ENCODE measurements around the gene TMEM80.
A peak's percentile ranks its signal among the peaks of the same experiment; 100 is the strongest.
"Not testable (repeated sequence)": the region's sequence is repeated elsewhere in the genome, so short reads cannot be mapped to it uniquely, and the experiment has no call there.

The TMEM80 gene

DNA sequence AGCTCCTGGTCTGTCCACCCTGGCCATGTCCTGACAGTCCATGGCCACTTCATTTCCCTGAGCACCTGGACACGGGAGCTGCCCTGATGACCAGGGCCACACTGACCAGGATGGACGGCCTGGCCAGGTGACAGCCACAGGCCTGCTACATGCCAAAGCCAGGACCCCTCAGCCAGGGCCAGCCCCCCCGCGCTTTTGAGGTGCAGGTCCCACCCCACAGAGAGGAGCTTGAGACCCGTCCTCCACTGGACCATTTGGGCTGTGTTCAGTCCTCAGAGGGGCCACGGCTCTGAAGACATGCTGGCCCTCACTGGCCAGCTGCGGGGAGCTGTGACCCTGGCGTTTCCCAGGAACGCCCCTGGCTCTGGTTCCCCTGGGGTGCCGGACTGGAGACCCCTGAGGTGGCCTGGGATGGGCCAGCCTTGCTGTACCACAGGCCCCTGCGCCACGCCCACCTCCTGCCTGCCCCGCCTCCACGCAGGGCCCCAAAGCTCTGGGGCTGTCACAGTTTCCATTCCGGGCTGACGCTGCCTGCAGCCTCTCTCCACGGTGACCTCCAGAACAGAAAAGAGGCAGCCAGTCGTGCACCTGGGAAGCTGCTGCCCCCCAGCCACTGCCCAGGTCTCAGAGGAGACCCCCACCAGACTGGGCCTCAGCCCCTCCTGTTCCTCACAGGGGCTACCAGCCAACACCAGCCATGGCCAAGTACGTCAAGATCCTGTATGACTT, 28.6 kb downstream of the TMEM80 start:
- peak overlapping the region; percentile 74 for H3K4me3 Mint-ChIP-seq
- DNase-seq (no peak), ATAC-seq (replicated peaks) (no peak)
- peaks cover 14 to 22% of the 10 kb centered on the region in 2 donors for H3K27me3 Mint-ChIP-seq
- no peak overlapping the region for H3K27ac Mint-ChIP-seq
- H3K9me3 Mint-ChIP-seq, result no peaks in the 10 kb centered on the region
- H3K4me1 Mint-ChIP-seq (ENCODE audit: low read depth in 2 of 2), result peaks cover 11 to 13% of the 10 kb centered on the region in 2 donors
- H3K36me3 Mint-ChIP-seq (ENCODE audit: insufficient read depth), result no peaks in the 10 kb centered on the region

DNA sequence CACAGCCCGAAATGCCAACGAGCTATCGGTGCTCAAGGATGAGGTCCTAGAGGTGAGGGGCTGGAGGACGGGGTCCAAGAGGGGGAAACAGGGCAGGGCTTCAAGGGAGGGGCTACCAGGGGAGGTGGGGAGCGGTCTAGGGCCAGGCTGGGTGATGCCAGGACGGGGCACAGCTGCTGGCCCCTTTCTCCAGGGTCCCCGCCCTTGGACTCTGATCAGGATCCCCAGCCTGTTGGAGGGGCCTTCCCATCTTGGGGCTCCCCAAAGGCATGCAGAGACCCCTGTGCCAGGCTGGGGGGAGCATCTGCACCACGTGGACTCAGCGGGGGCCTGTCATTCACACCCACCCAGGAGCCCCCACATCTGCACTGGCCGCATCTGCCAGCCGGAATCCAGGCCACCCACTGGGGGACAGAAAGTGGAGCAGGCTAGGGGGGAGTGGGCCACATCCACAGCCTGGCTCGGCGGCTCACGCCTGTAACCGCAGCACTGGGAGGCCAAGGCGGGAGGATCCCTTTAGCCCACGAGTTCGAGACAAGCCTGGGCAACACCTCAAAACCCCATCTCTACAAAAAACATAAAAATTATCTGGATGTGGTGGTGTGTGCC, 29.3 kb downstream of the TMEM80 start:
- Mint-ChIP-seq H3K36me3 (ENCODE audit: insufficient read depth) (peaks cover 2% of the 10 kb centered on the region), H3K9me3 (no peaks in the 10 kb centered on the region), H3K27me3 (peaks cover 9 to 15% of the 10 kb centered on the region in 2 donors), H3K4me3 (peak overlapping the region; percentile 74), H3K4me1 (ENCODE audit: low read depth in 2 of 2) (peaks cover 8 to 13% of the 10 kb centered on the region in 2 donors), H3K27ac (peak overlapping the region in 1 of 2 donors; percentile 32)
- DNase-seq (no peak), ATAC-seq (replicated peaks) (no peak)

DNA sequence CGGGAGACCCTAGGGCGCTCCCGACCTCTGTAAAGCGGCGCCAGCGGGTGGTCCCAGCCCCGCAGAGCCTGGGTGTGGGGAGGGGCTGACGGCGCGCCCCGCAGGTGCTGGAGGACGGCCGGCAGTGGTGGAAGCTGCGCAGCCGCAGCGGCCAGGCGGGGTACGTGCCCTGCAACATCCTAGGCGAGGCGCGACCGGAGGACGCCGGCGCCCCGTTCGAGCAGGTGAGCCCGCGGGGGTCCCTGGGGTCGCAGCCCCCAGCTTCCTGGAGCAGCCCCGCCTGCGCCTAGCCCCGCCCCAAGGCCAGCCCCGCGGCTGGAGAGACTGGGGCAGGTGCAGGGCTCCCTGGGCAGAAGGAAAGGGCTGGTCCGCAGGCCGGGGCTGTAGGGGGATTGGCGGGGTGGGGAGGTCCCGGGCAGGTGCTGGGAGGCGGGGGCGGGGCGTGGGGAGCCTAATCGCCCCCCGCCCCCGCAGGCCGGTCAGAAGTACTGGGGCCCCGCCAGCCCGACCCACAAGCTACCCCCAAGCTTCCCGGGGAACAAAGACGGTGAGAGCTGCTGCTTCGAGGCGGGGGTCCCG, 30.1 kb downstream of the TMEM80 start:
- H3K4me3 Mint-ChIP-seq, result peak overlapping the region; percentile 74
- no peaks in the 10 kb centered on the region for H3K9me3 Mint-ChIP-seq

DNA sequence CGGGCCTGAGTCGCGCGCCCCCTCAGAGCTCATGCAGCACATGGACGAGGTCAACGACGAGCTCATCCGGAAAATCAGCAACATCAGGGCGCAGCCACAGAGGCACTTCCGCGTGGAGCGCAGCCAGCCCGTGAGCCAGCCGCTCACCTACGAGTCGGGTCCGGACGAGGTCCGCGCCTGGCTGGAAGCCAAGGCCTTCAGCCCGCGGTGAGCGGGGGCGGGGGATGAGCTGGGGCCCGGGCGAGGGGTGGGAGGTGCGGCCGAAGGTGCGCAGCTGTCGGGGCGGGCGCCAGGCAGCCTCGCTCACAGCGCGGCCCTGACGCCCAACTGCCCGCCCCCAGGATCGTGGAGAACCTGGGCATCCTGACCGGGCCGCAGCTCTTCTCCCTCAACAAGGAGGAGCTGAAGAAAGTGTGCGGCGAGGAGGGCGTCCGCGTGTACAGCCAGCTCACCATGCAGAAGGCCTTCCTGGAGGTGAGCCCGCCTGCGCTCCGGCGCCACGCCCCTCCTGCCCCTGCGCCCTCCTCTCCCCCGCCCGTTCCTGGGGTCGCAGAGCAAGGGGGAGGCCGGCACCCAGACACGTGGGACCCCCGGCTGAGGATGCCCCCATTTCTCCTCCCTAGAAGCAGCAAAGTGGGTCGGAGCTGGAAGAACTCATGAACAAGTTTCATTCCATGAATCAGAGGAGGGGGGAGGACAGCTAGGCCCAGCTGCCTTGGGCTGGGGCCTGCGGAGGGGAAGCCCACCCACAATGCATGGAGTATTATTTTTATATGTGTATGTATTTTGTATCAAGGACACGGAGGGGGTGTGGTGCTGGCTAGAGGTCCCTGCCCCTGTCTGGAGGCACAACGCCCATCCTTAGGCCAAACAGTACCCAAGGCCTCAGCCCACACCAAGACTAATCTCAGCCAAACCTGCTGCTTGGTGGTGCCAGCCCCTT, 30.9 kb downstream of the TMEM80 start:
- H3K9me3 Mint-ChIP-seq, result no peaks in the 10 kb centered on the region
- peak overlapping the region; percentile 62 to 74 for H3K4me3 Mint-ChIP-seq
- H3K27ac Mint-ChIP-seq, result peak overlapping the region in 1 of 2 donors; percentile 24
- H3K4me1 Mint-ChIP-seq (ENCODE audit: low read depth in 2 of 2), result peaks cover 4 to 10% of the 10 kb centered on the region in 2 donors
- peak in 2 of 3 experiments; percentile 32 to 34 for DNase-seq
- ATAC-seq (replicated peaks), result peak; percentile 48
- H3K27me3 Mint-ChIP-seq, result peaks cover 7 to 9% of the 10 kb centered on the region in 2 donors
- peaks cover 3% of the 10 kb centered on the region for H3K36me3 Mint-ChIP-seq (ENCODE audit: insufficient read depth)

More for the DNA sequence above, 30.1 kb downstream of the TMEM80 start:
- Mint-ChIP-seq H3K36me3 (ENCODE audit: insufficient read depth) (peaks cover 3% of the 10 kb centered on the region), H3K4me1 (ENCODE audit: low read depth in 2 of 2) (peaks cover 7 to 13% of the 10 kb centered on the region in 2 donors), H3K27me3 (peaks cover 9 to 12% of the 10 kb centered on the region in 2 donors), H3K27ac (peak overlapping the region in 1 of 2 donors; percentile 32)
- DNase-seq (no peak), ATAC-seq (replicated peaks) (no peak)

DNA sequence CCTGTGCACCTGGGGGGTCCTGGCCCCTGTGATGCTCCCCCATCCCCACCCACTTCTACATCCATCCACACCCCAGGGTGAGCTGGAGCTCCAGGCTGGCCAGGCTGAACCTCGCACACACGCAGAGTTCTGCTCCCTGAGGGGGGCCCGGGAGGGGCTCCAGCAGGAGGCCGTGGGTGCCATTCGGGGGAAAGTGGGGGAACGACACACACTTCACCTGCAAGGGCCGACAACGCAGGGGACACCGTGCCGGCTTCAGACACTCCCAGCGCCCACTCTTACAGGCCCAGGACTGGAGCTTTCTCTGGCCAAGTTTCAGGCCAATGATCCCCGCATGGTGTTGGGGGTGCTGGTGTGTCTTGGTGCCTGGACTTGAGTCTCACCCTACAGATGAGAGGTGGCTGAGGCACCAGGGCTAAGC, 31.7 kb downstream of the TMEM80 start:
- peak overlapping the region; percentile 62 to 74 for H3K4me3 Mint-ChIP-seq
- peaks cover 6 to 9% of the 10 kb centered on the region in 2 donors for H3K27me3 Mint-ChIP-seq

DNA sequence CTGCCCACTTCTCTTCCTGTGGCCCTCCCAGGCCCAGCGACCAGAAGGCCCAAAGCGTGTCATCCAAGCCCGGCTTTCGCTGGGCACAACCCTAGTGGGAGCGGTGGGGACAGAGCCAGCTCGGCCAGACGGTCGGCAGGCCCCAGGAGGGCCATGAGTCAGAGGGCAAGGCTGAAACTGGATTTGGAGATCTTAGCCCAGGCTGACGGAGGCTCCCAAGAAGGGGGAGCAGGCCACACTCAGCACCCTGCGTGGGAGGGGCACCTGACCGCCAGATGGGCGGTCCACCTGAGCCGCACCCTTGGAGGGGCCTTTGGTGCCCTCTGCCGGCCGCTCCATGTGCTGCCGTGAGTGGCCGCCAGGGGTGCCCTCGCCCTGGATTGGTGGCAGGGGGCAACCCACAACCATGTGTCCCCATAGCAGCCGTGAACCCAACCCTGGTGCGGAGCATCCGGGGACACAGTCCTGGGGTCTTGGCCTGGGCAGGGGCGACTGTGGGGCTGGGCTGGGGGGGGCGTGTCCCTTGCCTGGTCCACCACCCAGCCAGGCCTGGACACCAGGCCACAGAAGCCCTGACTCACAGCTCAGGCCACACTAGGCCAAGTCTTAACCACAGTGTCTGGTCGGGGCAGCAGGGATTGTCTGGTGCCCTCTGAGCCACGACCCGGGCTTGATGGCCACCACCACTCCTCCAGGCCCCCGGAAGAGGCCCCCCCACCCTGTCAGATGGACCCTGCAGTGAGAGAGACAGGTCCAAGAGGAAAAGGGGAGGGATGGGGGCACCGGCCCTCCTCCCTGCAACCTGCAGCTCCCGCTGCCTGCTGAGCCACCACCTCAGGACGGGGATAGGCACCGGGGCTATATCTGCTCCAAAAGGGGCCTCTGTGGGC, 32.5 kb downstream of the TMEM80 start:
- DNase-seq, result peak; percentile 76 to 78 (median 78)

More for the DNA sequence above, 31.7 kb downstream of the TMEM80 start:
- peaks cover 4 to 9% of the 10 kb centered on the region in 2 donors for H3K4me1 Mint-ChIP-seq (ENCODE audit: low read depth in 2 of 2)
- DNase-seq (no peak), ATAC-seq (replicated peaks) (no peak)
- H3K27ac Mint-ChIP-seq, result peak overlapping the region in 1 of 2 donors; percentile 24
- H3K9me3 Mint-ChIP-seq, result no peaks in the 10 kb centered on the region
- H3K36me3 Mint-ChIP-seq (ENCODE audit: insufficient read depth), result peaks cover 3% of the 10 kb centered on the region

DNA sequence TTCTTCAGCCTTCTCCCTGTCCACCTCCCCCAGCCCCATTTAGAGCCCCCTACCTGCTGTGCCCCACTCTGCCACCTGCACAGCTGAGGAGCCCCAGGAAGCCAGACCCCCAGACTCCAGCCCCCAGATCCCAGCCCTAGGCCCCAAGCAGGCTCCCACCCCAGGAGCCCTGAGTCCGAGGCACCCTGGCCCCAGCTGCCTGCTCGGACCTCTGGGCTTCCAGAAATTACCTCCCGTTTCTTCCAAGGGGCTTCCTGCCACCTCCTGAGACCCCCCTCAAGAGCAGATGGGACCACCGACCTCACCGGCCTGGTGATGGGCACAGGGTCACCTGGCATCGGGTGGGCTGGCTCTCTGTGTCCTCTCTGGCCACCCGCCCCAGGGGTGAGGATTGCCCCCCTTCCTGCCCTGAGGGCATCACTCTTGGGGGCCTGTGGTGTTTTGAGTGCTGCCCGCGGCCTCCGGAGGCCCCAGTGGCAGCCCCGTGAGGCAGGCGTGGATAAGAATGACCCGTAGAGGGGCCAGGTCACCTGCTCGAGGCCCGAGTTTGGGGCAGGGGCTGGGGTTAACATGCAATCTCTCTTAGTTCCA, 33.4 kb downstream of the TMEM80 start:
- peaks cover 0 to 5% of the 10 kb centered on the region in 2 donors for H3K4me1 Mint-ChIP-seq (ENCODE audit: low read depth in 2 of 2)
- ATAC-seq (replicated peaks) (no peak), DNase-seq (no peak)
- no peaks in the 10 kb centered on the region for H3K9me3 Mint-ChIP-seq
- H3K27me3 Mint-ChIP-seq, result no peaks in the 10 kb centered on the region
- no peak overlapping the region for H3K27ac Mint-ChIP-seq
- no peak overlapping the region for H3K4me3 Mint-ChIP-seq
- H3K36me3 Mint-ChIP-seq (ENCODE audit: insufficient read depth), result peaks cover 3% of the 10 kb centered on the region

More for the DNA sequence above, 32.5 kb downstream of the TMEM80 start:
- peak; percentile 76 for ATAC-seq (replicated peaks)
- peaks cover 3 to 7% of the 10 kb centered on the region in 2 donors for H3K4me1 Mint-ChIP-seq (ENCODE audit: low read depth in 2 of 2)
- peaks cover 3% of the 10 kb centered on the region for H3K36me3 Mint-ChIP-seq (ENCODE audit: insufficient read depth)
- H3K4me3 Mint-ChIP-seq, result peak overlapping the region in 1 of 2 donors; percentile 74
- no peak overlapping the region for H3K27ac Mint-ChIP-seq
- no peaks in the 10 kb centered on the region for H3K9me3 Mint-ChIP-seq
- H3K27me3 Mint-ChIP-seq, result peaks cover 4 to 5% of the 10 kb centered on the region in 2 donors

DNA sequence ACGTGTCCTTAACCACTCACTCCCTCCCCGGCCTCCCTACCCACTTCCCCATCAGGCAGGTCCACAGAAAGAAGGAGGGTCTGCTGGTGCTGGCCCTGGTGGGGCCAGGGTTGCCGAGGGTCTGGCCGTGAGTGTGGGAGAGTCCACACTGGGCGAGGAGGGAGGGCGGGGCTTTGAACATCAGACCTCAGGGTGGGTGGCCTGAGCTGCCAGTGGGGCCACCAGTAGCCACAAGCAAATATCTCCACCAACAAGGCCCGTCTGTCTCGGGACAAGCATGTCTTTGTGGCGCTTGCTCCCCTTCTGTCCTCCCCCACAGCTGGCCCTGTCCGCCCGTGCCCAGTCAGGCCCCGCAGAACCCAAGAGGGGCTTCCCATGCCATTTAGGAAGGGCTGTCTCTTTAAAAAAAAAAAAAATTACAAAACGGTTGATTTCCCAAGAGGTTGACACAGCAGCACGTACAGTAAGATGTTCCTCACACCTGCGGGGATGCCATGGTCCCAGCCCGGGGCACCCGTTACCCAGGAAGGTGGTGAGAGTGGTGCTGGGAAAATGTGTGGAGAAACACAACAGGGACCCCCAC, 34.0 kb downstream of the TMEM80 start:
- no peak overlapping the region for H3K4me3 Mint-ChIP-seq
- no peak for ATAC-seq (replicated peaks)
- no peaks in the 10 kb centered on the region for H3K27me3 Mint-ChIP-seq
- peaks cover 3% of the 10 kb centered on the region for H3K36me3 Mint-ChIP-seq (ENCODE audit: insufficient read depth)
- no peak overlapping the region for H3K27ac Mint-ChIP-seq
- DNase-seq, result no peak
- peaks cover 0 to 5% of the 10 kb centered on the region in 2 donors for H3K4me1 Mint-ChIP-seq (ENCODE audit: low read depth in 2 of 2)
- no peaks in the 10 kb centered on the region for H3K9me3 Mint-ChIP-seq

DNA sequence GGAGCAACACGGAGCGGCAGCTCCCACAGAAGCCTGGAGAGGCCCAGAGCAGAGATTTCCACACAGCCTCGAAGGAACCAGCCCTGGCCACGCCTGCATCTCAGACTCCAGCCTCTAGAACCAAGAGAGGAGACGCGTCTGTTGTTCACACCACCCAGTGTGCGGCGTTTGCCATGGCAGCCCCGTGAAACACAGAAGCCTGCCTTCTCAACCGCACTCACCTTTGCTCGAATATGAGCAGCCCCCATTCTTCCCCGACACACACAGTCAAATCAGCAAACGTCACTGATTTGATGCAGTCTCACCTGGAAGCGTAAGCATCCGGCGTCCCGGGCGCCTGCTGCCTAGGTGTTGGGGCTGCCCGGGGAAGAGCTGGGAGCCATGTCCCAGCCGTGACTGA, 37.5 kb downstream of the TMEM80 start:
- no peak for DNase-seq
- H3K36me3 Mint-ChIP-seq (ENCODE audit: insufficient read depth), result peaks cover 3% of the 10 kb centered on the region
- H3K9me3 Mint-ChIP-seq, result no peaks in the 10 kb centered on the region
- no peak overlapping the region for H3K27ac Mint-ChIP-seq
- no peaks in the 10 kb centered on the region for H3K27me3 Mint-ChIP-seq
- ATAC-seq (replicated peaks), result no peak
- H3K4me1 Mint-ChIP-seq (ENCODE audit: low read depth in 2 of 2), result peaks cover 5 to 6% of the 10 kb centered on the region in 2 donors
- H3K4me3 Mint-ChIP-seq, result no peak overlapping the region

DNA sequence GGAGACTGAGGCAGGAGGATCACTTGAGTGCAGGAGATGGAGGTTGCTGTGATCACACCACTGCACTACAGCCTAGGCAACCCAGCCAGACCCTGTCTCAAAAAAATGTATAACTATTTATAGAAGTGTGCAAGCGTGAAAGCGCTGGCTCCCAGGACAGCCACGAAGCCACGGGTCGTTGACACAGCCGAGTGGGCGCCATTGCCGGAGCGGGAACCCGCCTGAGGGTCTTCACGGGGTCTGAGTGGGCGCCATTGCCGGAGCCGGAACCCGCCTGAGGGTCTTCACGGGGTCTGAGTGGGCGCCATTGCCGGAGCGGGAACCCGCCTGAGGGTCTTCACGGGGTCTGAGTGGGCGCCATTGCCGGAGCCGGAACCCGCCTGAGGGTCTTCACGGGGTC, 38.9 kb downstream of the TMEM80 start:
- not testable (repeated sequence) for ATAC-seq (replicated peaks); H3K27ac Mint-ChIP-seq; H3K4me3 Mint-ChIP-seq; H3K9me3 Mint-ChIP-seq; H3K36me3 Mint-ChIP-seq (ENCODE audit: insufficient read depth); DNase-seq; H3K4me1 Mint-ChIP-seq (ENCODE audit: low read depth in 2 of 2)
- peaks cover 0 to 11% of the 10 kb centered on the region in 2 donors for H3K27me3 Mint-ChIP-seq

DNA sequence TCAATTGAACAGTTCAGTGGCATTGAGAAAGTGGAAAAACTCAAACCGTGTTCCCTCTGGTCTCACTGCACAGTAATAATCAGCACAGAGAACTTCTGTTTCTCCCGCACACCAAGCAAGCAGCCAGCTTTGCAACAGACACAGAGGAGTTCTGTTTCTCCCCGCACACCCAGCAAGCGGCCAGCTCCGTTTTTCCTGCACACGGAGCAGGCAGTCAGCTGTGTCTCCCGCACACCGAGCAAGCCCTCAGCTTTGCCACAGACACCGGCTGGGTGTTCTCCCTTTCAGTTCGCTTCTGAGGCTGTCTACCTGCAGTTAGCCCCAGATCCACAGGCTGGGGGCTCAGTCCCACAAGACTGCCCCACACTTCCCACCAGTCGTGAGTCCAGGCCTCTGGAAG, 41.8 kb downstream of the TMEM80 start:
- Mint-ChIP-seq H3K4me3 (peak overlapping the region in 1 of 2 donors; percentile 31), H3K9me3 (no peaks in the 10 kb centered on the region), H3K36me3 (ENCODE audit: insufficient read depth) (no peaks in the 10 kb centered on the region), H3K27ac (no peak overlapping the region), H3K4me1 (ENCODE audit: low read depth in 2 of 2) (peaks cover 5 to 6% of the 10 kb centered on the region in 2 donors), H3K27me3 (peaks cover 0 to 14% of the 10 kb centered on the region in 2 donors)
- no peak for DNase-seq
- no peak for ATAC-seq (replicated peaks)
